Breast epithelium (tissue), 4 donors: Measurements from ENCODE around the gene PELI2. TPM values are rescaled to one million over a fixed set of nuclear protein-coding genes. Genes with fewer than 3 reads are reported as not detected.

Source experiments
- DNase-seq, 2 donors: peaks; one replicate each; pipeline ENCODE4 v3.0.0-alpha.2; 2019; ENCODE audit warnings: low spot score in 2 of 2
- H3K27ac ChIP-seq, 2 donors: fragments of 200-600 bp; sonication (generic) in 1 of 2; one replicate each; pipeline ENCODE4 v1.5.1; 2016 to 2019; ENCODE audit warnings: mild to moderate bottlenecking in 1 of 2
- H3K27me3 ChIP-seq, 2 donors: fragments of 200-600 bp; sonication (generic) in 1 of 2; one replicate each; pipeline versions ENCODE4 v1.5.1 to v1.6.0; 2017 to 2019; ENCODE audit warnings: control low read depth in 1 of 2, mild to moderate bottlenecking in 1 of 2
- H3K36me3 ChIP-seq: fragments of 200-600 bp; one replicate; pipeline ENCODE4 v1.5.1; 2019
- H3K4me1 ChIP-seq, 2 donors: fragments of 200-600 bp; sonication (generic); one replicate each; pipeline ENCODE4 v1.5.1; 2016 to 2019; ENCODE audit warnings: control low read depth in 1 of 2
- H3K4me3 ChIP-seq, 3 donors: fragments of 200-600 bp; sonication (generic); 1 replicate in 2 of 3; 2 replicates in 1 of 3; pipeline ENCODE4 v1.5.1; 2016 to 2019; ENCODE audit warnings: mild to moderate bottlenecking in 3 of 3, moderate library complexity in 2 of 3
- H3K9me3 ChIP-seq, 2 donors: fragments of 200-600 bp; sonication (generic) in 1 of 2; one replicate each; pipeline ENCODE4 v1.5.1; 2016 to 2019; ENCODE audit warnings: control low read depth in 1 of 2
- CTCF ChIP-seq, 3 donors: fragments of 450-650 bp; IDR thresholded peaks; one replicate each; pipeline ENCODE4 v1.5.1; 2016 to 2017; ENCODE audit warnings: antibody characterized with exemption in 3 of 3, mild to moderate bottlenecking in 3 of 3, moderate library complexity in 3 of 3
- POLR2A ChIP-seq: fragments of 450-650 bp; IDR thresholded peaks from one replicate; pipeline ENCODE4 v1.6.1; 2016; ENCODE audit warnings: antibody characterized with exemption, mild to moderate bottlenecking, moderate library complexity
- POLR2AphosphoS5 ChIP-seq, 3 donors: sonication (generic); formaldehyde crosslinking; IDR thresholded peaks; one replicate each; pipeline ENCODE4 v1.6.1; 2017; ENCODE audit warnings: antibody characterized with exemption in 3 of 3
- intact Hi-C: fragments of 100-400 bp; cut with DNase I; formaldehyde crosslinking; loops from one replicate; pipeline ENCODE4 v1.15.1; 2023; ENCODE audit warnings: low total_unique reads
- total RNA-seq, 3 donors: library from RNA; depleted of rRNA; stranded (reverse); fragments of >200 nt; gene quantifications; one replicate each; pipeline ENCODE4 v1.1.0, GENCODE V29; 2016

The PELI2 gene
- total RNA-seq, 3 donors from 2014 or later, result 11.5 to 24.1 (median 16.2) TPM

GRCh38 chr14:56211084-56211483, 92.9 kb downstream of the PELI2 start:
- Histone ChIP-seq H3K27ac (no peak overlapping the region), H3K4me1 (no peaks in the 10 kb centered on the region), H3K27me3 (no peaks in the 10 kb centered on the region), H3K4me3 (no peak overlapping the region), H3K36me3 (no peaks in the 10 kb centered on the region), H3K9me3 (no peaks in the 10 kb centered on the region)
- intact Hi-C loops, result no loop called here
- no peak for DNase-seq
- no peak for TF ChIP-seq POLR2A
- no peak for TF ChIP-seq CTCF (IDR thresholded peaks at IDR 0.05)
- TF ChIP-seq POLR2AphosphoS5 (IDR thresholded peaks at IDR 0.05), result no peak

- DNase-seq, result no peak
- H3K4me3 ChIP-seq, result no peak overlapping the region
- H3K9me3 ChIP-seq, result no peaks in the 10 kb centered on the region
- no peaks in the 10 kb centered on the region for H3K27me3 ChIP-seq
- intact Hi-C loops, result no loop called here
- no peaks in the 10 kb centered on the region for H3K36me3 ChIP-seq
- H3K4me1 ChIP-seq, result peaks cover 0 to 4% of the 10 kb centered on the region in 2 donors
- TF ChIP-seq CTCF (IDR thresholded peaks at IDR 0.05) (no peak), POLR2AphosphoS5 (IDR thresholded peaks at IDR 0.05) (no peak), POLR2A (no peak)
- no peak overlapping the region for H3K27ac ChIP-seq
These were observed 93.6 kb downstream of the PELI2 start for GRCh38 chr14:56211844-56212243.

GRCh38 chr14:56212521-56212920, 94.3 kb downstream of the PELI2 start:
- TF ChIP-seq POLR2A, result no peak
- TF ChIP-seq CTCF (IDR thresholded peaks at IDR 0.05), result no peak
- DNase-seq, result no peak
- no peaks in the 10 kb centered on the region for H3K9me3 ChIP-seq
- no peak overlapping the region for H3K4me3 ChIP-seq
- peaks cover 0 to 4% of the 10 kb centered on the region in 2 donors for H3K4me1 ChIP-seq
- intact Hi-C loops, result no loop called here
- H3K27ac ChIP-seq, result no peak overlapping the region
- no peaks in the 10 kb centered on the region for H3K27me3 ChIP-seq
- H3K36me3 ChIP-seq, result no peaks in the 10 kb centered on the region

- Histone ChIP-seq H3K4me1 (peaks cover 0 to 4% of the 10 kb centered on the region in 2 donors), H3K9me3 (no peaks in the 10 kb centered on the region), H3K4me3 (no peak overlapping the region), H3K27me3 (no peaks in the 10 kb centered on the region), H3K36me3 (no peaks in the 10 kb centered on the region), H3K27ac (no peak overlapping the region)
- no peak for DNase-seq
- intact Hi-C loops, result no loop called here
- no peak for TF ChIP-seq POLR2A
- TF ChIP-seq CTCF (IDR thresholded peaks at IDR 0.05), result no peak
- no peak for TF ChIP-seq POLR2AphosphoS5 (IDR thresholded peaks at IDR 0.05)
These were observed 95.1 kb downstream of the PELI2 start for GRCh38 chr14:56213306-56213705.

- H3K9me3 ChIP-seq, result no peaks in the 10 kb centered on the region
- no peak for DNase-seq
- no peak overlapping the region for H3K27ac ChIP-seq
- TF ChIP-seq POLR2AphosphoS5 (IDR thresholded peaks at IDR 0.05) (no peak), POLR2A (no peak), CTCF (IDR thresholded peaks at IDR 0.05) (no peak)
- intact Hi-C loops, result no loop called here
- peaks cover 0 to 10% of the 10 kb centered on the region in 2 donors for H3K4me1 ChIP-seq
- no peaks in the 10 kb centered on the region for H3K27me3 ChIP-seq
- H3K4me3 ChIP-seq, result no peak overlapping the region
- no peaks in the 10 kb centered on the region for H3K36me3 ChIP-seq
These were observed 97.0 kb downstream of the PELI2 start for GRCh38 chr14:56215180-56215579.
